NCI-H82 (cell line): ENCODE measurements around the gene TRMT44.

Source experiments
- DNase-seq: peaks from one replicate; lab custom pipeline; 2025; lab: John Stamatoyannopoulos, UW

TRMT44 gene

GRCh38 chr4:8440492-8441311 lies at the start of gene TRMT44, which contains the start of gene ACOX3:
TSS of gene TRMT44 (plus strand) at chr4:8440777. CDS start at chr4:8440823, 46 bp downstream.
TSS of gene ACOX3 (minus strand) at chr4:8440723. CDS start at chr4:8416521, 24,202 bp downstream.
- DNase-seq = peak; percentile 83

- no peak for DNase-seq
Observed at GRCh38 chr4:8391071-8391470, 49.5 kb upstream of the TRMT44 start.

- DNase-seq = no peak
Observed at GRCh38 chr4:8391972-8392371, 48.6 kb upstream of the TRMT44 start.

GRCh38 chr4:8392591-8393190 lies 47.9 kb upstream of the TRMT44 start:
- peak; percentile 4 for DNase-seq

GRCh38 chr4:8393593-8394038 lies 47.0 kb upstream of the TRMT44 start:
- peak; percentile 35 for DNase-seq

- peak; percentile 68 for DNase-seq
Observed at GRCh38 chr4:8394061-8394519, 46.5 kb upstream of the TRMT44 start.

- no peak for DNase-seq
Observed at GRCh38 chr4:8394806-8395205, 45.8 kb upstream of the TRMT44 start.

GRCh38 chr4:8395504-8396296 lies 44.9 kb upstream of the TRMT44 start:
- DNase-seq = no peak

GRCh38 chr4:8396762-8397406 lies 43.7 kb upstream of the TRMT44 start:
- peak; percentile 18 for DNase-seq

GRCh38 chr4:8398347-8398746 lies 42.2 kb upstream of the TRMT44 start:
- DNase-seq = no peak

GRCh38 chr4:8399298-8399697 lies 41.3 kb upstream of the TRMT44 start:
- no peak for DNase-seq

GRCh38 chr4:8400632-8401325 lies 39.8 kb upstream of the TRMT44 start:
- peak; percentile 8 for DNase-seq

GRCh38 chr4:8401665-8402064 lies 38.9 kb upstream of the TRMT44 start:
- no peak for DNase-seq

- no peak for DNase-seq
Observed at GRCh38 chr4:8402181-8402597, 38.4 kb upstream of the TRMT44 start.

GRCh38 chr4:8402640-8403039 lies 37.9 kb upstream of the TRMT44 start:
- DNase-seq = no peak

- peak; percentile 78 for DNase-seq
Observed at GRCh38 chr4:8403173-8403753, 37.3 kb upstream of the TRMT44 start.

- no peak for DNase-seq
Observed at GRCh38 chr4:8403976-8404375, 36.6 kb upstream of the TRMT44 start.

- no peak for DNase-seq
Observed at GRCh38 chr4:8404791-8405515, 35.6 kb upstream of the TRMT44 start.

GRCh38 chr4:8405516-8405875 lies 35.1 kb upstream of the TRMT44 start:
- DNase-seq = no peak

GRCh38 chr4:8406887-8407286 lies 33.7 kb upstream of the TRMT44 start:
- DNase-seq = peak; percentile 8
